HCT116 (cell line): ENCODE measurements around the gene ERC1. TPM values are rescaled to one million over a fixed set of nuclear protein-coding genes. Genes with fewer than 3 reads are reported as not detected.

Experiments used
- ATAC-seq: fragments of 200-7000 bp; cut with Tn5 transposase; 2 replicates; pipeline ENCODE4 v1.9.1; 2020; ENCODE audit warnings: mild to moderate bottlenecking, moderate library complexity
- BruUV-seq: library from RNA; stranded (reverse); fragments of 400-500 nt; replicated peaks from 2 replicates; lab custom pipeline; 2021; lab: Mats Ljungman, UMichigan
- CTCF ChIA-PET: fragments of 300-600 bp; sonication (Branson Sonifier 250); formaldehyde crosslinking; loops from one replicate; lab custom pipeline; 2021; ENCODE audit warnings: antibody characterized with exemption; lab: Charles Lee
- POLR2A ChIA-PET: fragments of 300-600, 350-600 bp; sonication (Branson Sonifier 250); formaldehyde crosslinking; loops from one replicate; lab custom pipeline; 2021; ENCODE audit warnings: antibody characterized with exemption; lab: Charles Lee
- RAD21 ChIA-PET, 2 experiments: fragments of 300-600 bp; sonication (Branson Sonifier 250); formaldehyde crosslinking; loops; one replicate each; lab custom pipeline; 2023; ENCODE audit warnings: low total read pairs in 2 of 2; ENCODE audit not compliant: uncharacterized antibody in 2 of 2, unreplicated experiment in 2 of 2, low non-redundant PET in 1 of 2; lab: Charles Lee
- DNase-seq: peaks from one replicate; pipeline ENCODE4 v3.0.0-alpha.2; 2010; ENCODE audit warnings: low read depth, low spot score
- H2AFZ ChIP-seq: fragments of 200-600 bp; shearing (Covaris generic), sonication (generic); 2 replicates; pipeline ENCODE4 v1.6.1; 2017; ENCODE audit warnings: low read depth, mixed run types, mixed read lengths, antibody characterized with exemption, low read length; ENCODE audit not compliant: poor library complexity, severe bottlenecking
- H3K27ac ChIP-seq: 2 replicates; pipeline ENCODE4 v1.5.1; 2012; ENCODE audit warnings: low read depth, low read length
- H3K27me3 ChIP-seq: fragments of 200-600 bp; sonication (generic); 2 replicates; pipeline ENCODE4 v1.6.1; 2016; ENCODE audit warnings: mixed run types, low read length, mixed read lengths; ENCODE audit not compliant: insufficient read depth
- H3K36me3 ChIP-seq, 2 experiments: fragments of 200-500 bp in 1 of 2; fragments of 200-600 bp in 1 of 2; sonication (Bioruptor generic) in 1 of 2; sonication (generic) in 1 of 2; 2 replicates each; pipeline versions ENCODE4 v1.5.1 to v1.6.1; 2014 to 2016; ENCODE audit warnings: low read length in 2 of 2, inconsistent platforms in 1 of 2, mixed read lengths in 1 of 2, mixed run types in 1 of 2; ENCODE audit not compliant: insufficient read depth in 2 of 2, control insufficient read depth in 1 of 2
- H3K4me1 ChIP-seq, 2 experiments: fragments of 200-600 bp in 1 of 2; sonication (generic) in 1 of 2; 2 replicates each; pipeline versions ENCODE4 v1.5.1 to v1.6.1; 2012 to 2017; ENCODE audit warnings: low read length in 2 of 2, inconsistent platforms in 1 of 2, mild to moderate bottlenecking in 1 of 2, mixed read lengths in 1 of 2, mixed run types in 1 of 2, moderate library complexity in 1 of 2; ENCODE audit not compliant: insufficient read depth in 2 of 2, control insufficient read depth in 1 of 2
- H3K4me2 ChIP-seq: fragments of 200-600 bp; sonication (generic); 2 replicates; pipeline ENCODE4 v1.6.1; 2017; ENCODE audit warnings: mixed run types, low read length, mixed read lengths
- H3K4me3 ChIP-seq, 2 experiments: fragments of 200-600 bp in 1 of 2; sonication (generic) in 1 of 2; replicated peaks in 1 of 2; 2 replicates each; pipeline ENCODE4 v1.5.1; 2011 to 2016; ENCODE audit warnings: low read length in 2 of 2, control low read depth in 1 of 2, low read depth in 1 of 2, mild to moderate bottlenecking in 1 of 2, mixed read lengths in 1 of 2, mixed run types in 1 of 2
- H3K79me2 ChIP-seq: fragments of 200-600 bp; sonication (generic); 2 replicates; pipeline ENCODE4 v1.6.1; 2017; ENCODE audit warnings: mild to moderate bottlenecking, mixed run types, low read length, moderate library complexity, mixed read lengths; ENCODE audit not compliant: insufficient read depth
- H3K9ac ChIP-seq: fragments of 200-600 bp; sonication (generic); 2 replicates; pipeline ENCODE4 v1.6.1; 2016; ENCODE audit warnings: low read length, mixed read lengths
- H3K9me2 ChIP-seq: fragments of 200-600 bp; sonication (generic), shearing (Covaris generic); 2 replicates; pipeline ENCODE4 v1.6.1; 2017; ENCODE audit warnings: mixed run types, mild to moderate bottlenecking, moderate library complexity; ENCODE audit not compliant: insufficient read depth
- H3K9me3 ChIP-seq, 2 experiments: fragments of 200-500 bp in 1 of 2; fragments of 200-600 bp in 1 of 2; sonication (Bioruptor generic) in 1 of 2; sonication (generic) in 1 of 2; 2 replicates each; pipeline ENCODE4 v1.6.1; 2014 to 2017; ENCODE audit warnings: low read length in 2 of 2, mixed read lengths in 2 of 2, inconsistent platforms in 1 of 2, low read depth in 1 of 2, mild to moderate bottlenecking in 1 of 2, mixed run types in 1 of 2, moderate library complexity in 1 of 2; ENCODE audit not compliant: control insufficient read depth in 1 of 2, insufficient read depth in 1 of 2
- H4K20me1 ChIP-seq: fragments of 200-600 bp; sonication (generic), shearing (Covaris generic); 2 replicates; pipeline ENCODE4 v1.6.1; 2017; ENCODE audit warnings: mixed run types, mild to moderate bottlenecking, moderate library complexity; ENCODE audit not compliant: insufficient read depth
- CBX3 ChIP-seq: IDR thresholded peaks from 2 replicates; pipeline ENCODE4 v1.6.1; 2012; ENCODE audit warnings: low read depth
- CEBPB ChIP-seq: IDR thresholded peaks from 2 replicates; pipeline ENCODE4 v1.6.1; 2012; ENCODE audit warnings: low read depth
- EGR1 ChIP-seq: IDR thresholded peaks from 2 replicates; pipeline ENCODE4 v1.6.1; 2012; ENCODE audit warnings: low read depth
- ELF1 ChIP-seq: IDR thresholded peaks from 2 replicates; pipeline ENCODE4 v1.6.1; 2012; ENCODE audit warnings: low read depth, borderline replicate concordance
- EZH2 ChIP-seq: fragments of 200-600 bp; sonication (generic); IDR thresholded peaks from 2 replicates; pipeline ENCODE4 v1.6.1; 2017; ENCODE audit warnings: antibody characterized with exemption, mixed run types
- EZH2phosphoT487 ChIP-seq: fragments of 200-600 bp; IDR thresholded peaks from 2 replicates; pipeline ENCODE4 v1.6.1; 2018; ENCODE audit warnings: antibody characterized with exemption, borderline replicate concordance
- FOSL1 ChIP-seq: IDR thresholded peaks from 2 replicates; pipeline ENCODE4 v1.6.1; 2012; ENCODE audit warnings: low read depth
- POLR2A ChIP-seq: IDR thresholded peaks from 2 replicates; pipeline ENCODE4 v1.7.0; 2011; ENCODE audit warnings: borderline replicate concordance; ENCODE audit not compliant: insufficient read depth, insufficient read length; ENCODE audit errors: extremely low read depth
- POLR2AphosphoS5 ChIP-seq: IDR thresholded peaks from 2 replicates; pipeline ENCODE4 v1.6.1; 2011; ENCODE audit warnings: mild to moderate bottlenecking, low read depth, low read length, moderate library complexity
- RAD21 ChIP-seq: IDR thresholded peaks from 2 replicates; pipeline ENCODE4 v1.6.1; 2012; ENCODE audit warnings: low read depth, mild to moderate bottlenecking
- SIN3A ChIP-seq: IDR thresholded peaks from 2 replicates; pipeline ENCODE4 v1.6.1; 2012; ENCODE audit warnings: low read depth
- SP1 ChIP-seq: IDR thresholded peaks from 2 replicates; pipeline ENCODE4 v1.6.1; 2012; ENCODE audit warnings: low read depth
- SRF ChIP-seq: IDR thresholded peaks from 2 replicates; pipeline ENCODE4 v1.6.1; 2012; ENCODE audit warnings: low read depth
- TCF7L2 ChIP-seq: IDR thresholded peaks from 2 replicates; pipeline ENCODE4 v1.7.0; 2011; ENCODE audit warnings: borderline replicate concordance, inconsistent platforms; ENCODE audit not compliant: insufficient read depth, insufficient read length; ENCODE audit errors: extremely low read depth
- YY1 ChIP-seq: IDR thresholded peaks from 2 replicates; pipeline ENCODE4 v1.6.1; 2011; ENCODE audit warnings: low read length, low read depth, moderate library complexity, mild to moderate bottlenecking; ENCODE audit not compliant: insufficient replicate concordance; ENCODE audit errors: extremely low read depth
- ZFX ChIP-seq: fragments of 450-650 bp; IDR thresholded peaks from 2 replicates; pipeline ENCODE4 v1.6.1; 2017
- ZNF274 ChIP-seq: fragments of 200-500 bp; sonication (Bioruptor generic); IDR thresholded peaks from 2 replicates; pipeline ENCODE4 v1.6.1; 2014; ENCODE audit warnings: mild to moderate bottlenecking, low read depth, low read length, inconsistent platforms
- intact Hi-C: fragments of 100-400 bp; cut with micrococcal nuclease; formaldehyde crosslinking; loops from 2 replicates; pipeline ENCODE4 v1.10.0; 2022
- total RNA-seq: library from RNA; stranded (reverse); gene quantifications from one replicate; pipeline ENCODE4 v1.2.1, GENCODE V29; 2021; ENCODE audit not compliant: unreplicated experiment
- TF ChIP-seq, protein P1 (sequence below): IDR thresholded peaks from 2 replicates; pipeline ENCODE4 v1.6.1; 2012
- TF ChIP-seq, protein P2 (sequence below), 3 experiments: fragments of 200-600 bp in 1 of 3; sonication (generic) in 1 of 3; IDR thresholded peaks in 2 of 3; conservative IDR thresholded peaks in 1 of 3; 2 replicates each; pipeline ENCODE4 v1.5.1; 2012 to 2017; ENCODE audit warnings: low read depth in 2 of 3, low read length in 2 of 3, antibody characterized with exemption in 1 of 3, borderline replicate concordance in 1 of 3, control low read depth in 1 of 3, mild to moderate bottlenecking in 1 of 3, mixed read lengths in 1 of 3, mixed run types in 1 of 3, moderate library complexity in 1 of 3; ENCODE audit not compliant: insufficient read depth in 1 of 3
- TF ChIP-seq, protein P3 (sequence below): IDR thresholded peaks from 2 replicates; pipeline ENCODE4 v1.6.1; 2012; ENCODE audit warnings: low read depth

Gene ERC1
- total RNA-seq, 1 experiment from 2014 or later: 41.9 TPM

DNA sequence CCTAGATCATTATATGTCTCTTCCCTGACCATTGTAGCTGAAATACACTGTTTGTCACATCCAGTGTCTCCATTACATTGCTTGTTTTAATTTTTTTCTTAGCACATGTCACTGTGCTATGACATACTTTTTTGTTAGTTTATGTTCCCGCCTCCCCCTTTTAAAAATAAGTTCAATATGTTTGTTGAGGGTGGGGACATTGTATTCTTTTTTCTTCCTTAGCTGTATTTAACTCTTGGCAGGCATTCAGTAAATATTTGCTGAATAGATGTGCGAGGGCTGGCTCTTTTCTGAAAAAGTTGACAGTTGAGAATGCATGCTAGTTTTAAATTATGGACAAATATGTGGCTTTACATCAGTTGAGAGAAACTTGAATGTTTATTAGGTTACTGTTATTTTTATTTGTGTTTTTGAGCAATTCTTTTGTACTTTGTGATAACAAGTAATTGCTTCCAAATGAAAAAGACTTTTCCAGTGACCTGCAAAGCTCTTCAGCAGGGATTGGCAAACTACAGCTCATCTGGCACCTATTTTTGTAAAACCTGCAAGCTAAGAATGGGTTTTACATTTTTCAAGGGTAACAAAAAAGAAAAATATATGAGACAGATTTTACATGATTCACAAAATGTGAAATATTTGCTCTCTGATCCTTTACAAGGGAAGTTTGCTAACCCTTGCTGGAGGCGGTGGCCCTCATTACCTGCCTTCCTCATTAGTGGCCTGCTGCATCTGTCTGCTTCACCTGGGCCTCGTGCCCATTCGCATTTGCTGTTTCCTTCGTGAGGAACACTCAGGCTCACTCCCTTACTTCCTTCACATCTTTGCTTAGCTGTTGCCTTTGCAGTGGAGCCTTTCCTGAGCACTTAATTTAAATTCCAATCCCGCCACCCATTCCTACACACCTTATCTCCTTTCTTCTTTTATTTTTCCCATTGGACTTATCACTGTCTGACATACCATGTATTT is 229.4 kb downstream of the ERC1 start:
- no peak overlapping the region for H3K9ac ChIP-seq
- H3K27me3 ChIP-seq: no peaks in the 10 kb centered on the region
- no peak overlapping the region for H3K4me3 ChIP-seq
- no peak overlapping the region for H3K27ac ChIP-seq
- no peaks in the 10 kb centered on the region for H3K79me2 ChIP-seq
- H3K9me3 ChIP-seq: no peaks in the 10 kb centered on the region
- no peak for ATAC-seq
- intact Hi-C loops: no loop called here
- H3K36me3 ChIP-seq: no peaks in the 10 kb centered on the region
- no TSS peak for BruUV-seq
- ChIA-PET CTCF (no interaction called here), RAD21 (no interaction called here), POLR2A (no interaction called here)
- H4K20me1 ChIP-seq: no peaks in the 10 kb centered on the region
- no peak for DNase-seq
- H3K4me1 ChIP-seq: peaks cover 8 to 10% of the 10 kb centered on the region in 2 experiments; a peak in 3 of 4 replicates
- H2AFZ ChIP-seq: no peak overlapping the region
- H3K9me2 ChIP-seq: no peaks in the 10 kb centered on the region
- TF ChIP-seq EGR1: no peak
- TF ChIP-seq RAD21: no peak
- no peak for TF ChIP-seq SP1
- TF ChIP-seq, protein P1, sequence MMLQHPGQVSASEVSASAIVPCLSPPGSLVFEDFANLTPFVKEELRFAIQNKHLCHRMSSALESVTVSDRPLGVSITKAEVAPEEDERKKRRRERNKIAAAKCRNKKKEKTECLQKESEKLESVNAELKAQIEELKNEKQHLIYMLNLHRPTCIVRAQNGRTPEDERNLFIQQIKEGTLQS: no peak
- TF ChIP-seq ELF1: no peak
- TF ChIP-seq, protein P2, sequence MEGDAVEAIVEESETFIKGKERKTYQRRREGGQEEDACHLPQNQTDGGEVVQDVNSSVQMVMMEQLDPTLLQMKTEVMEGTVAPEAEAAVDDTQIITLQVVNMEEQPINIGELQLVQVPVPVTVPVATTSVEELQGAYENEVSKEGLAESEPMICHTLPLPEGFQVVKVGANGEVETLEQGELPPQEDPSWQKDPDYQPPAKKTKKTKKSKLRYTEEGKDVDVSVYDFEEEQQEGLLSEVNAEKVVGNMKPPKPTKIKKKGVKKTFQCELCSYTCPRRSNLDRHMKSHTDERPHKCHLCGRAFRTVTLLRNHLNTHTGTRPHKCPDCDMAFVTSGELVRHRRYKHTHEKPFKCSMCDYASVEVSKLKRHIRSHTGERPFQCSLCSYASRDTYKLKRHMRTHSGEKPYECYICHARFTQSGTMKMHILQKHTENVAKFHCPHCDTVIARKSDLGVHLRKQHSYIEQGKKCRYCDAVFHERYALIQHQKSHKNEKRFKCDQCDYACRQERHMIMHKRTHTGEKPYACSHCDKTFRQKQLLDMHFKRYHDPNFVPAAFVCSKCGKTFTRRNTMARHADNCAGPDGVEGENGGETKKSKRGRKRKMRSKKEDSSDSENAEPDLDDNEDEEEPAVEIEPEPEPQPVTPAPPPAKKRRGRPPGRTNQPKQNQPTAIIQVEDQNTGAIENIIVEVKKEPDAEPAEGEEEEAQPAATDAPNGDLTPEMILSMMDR (IDR thresholded peaks at IDR 0.05 in 2 of 3, conservative IDR thresholded peaks at IDR 0.05 in 1 of 3; ENCODE audit: borderline replicate concordance in 1 of 3, insufficient read depth in 1 of 3, low read depth in 2 of 3, low read length in 2 of 3): no peak
- TF ChIP-seq, protein P3, sequence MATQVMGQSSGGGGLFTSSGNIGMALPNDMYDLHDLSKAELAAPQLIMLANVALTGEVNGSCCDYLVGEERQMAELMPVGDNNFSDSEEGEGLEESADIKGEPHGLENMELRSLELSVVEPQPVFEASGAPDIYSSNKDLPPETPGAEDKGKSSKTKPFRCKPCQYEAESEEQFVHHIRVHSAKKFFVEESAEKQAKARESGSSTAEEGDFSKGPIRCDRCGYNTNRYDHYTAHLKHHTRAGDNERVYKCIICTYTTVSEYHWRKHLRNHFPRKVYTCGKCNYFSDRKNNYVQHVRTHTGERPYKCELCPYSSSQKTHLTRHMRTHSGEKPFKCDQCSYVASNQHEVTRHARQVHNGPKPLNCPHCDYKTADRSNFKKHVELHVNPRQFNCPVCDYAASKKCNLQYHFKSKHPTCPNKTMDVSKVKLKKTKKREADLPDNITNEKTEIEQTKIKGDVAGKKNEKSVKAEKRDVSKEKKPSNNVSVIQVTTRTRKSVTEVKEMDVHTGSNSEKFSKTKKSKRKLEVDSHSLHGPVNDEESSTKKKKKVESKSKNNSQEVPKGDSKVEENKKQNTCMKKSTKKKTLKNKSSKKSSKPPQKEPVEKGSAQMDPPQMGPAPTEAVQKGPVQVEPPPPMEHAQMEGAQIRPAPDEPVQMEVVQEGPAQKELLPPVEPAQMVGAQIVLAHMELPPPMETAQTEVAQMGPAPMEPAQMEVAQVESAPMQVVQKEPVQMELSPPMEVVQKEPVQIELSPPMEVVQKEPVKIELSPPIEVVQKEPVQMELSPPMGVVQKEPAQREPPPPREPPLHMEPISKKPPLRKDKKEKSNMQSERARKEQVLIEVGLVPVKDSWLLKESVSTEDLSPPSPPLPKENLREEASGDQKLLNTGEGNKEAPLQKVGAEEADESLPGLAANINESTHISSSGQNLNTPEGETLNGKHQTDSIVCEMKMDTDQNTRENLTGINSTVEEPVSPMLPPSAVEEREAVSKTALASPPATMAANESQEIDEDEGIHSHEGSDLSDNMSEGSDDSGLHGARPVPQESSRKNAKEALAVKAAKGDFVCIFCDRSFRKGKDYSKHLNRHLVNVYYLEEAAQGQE: no peak
- TF ChIP-seq EZH2phosphoT487: no peak
- TF ChIP-seq CEBPB: no peak
- no peak for TF ChIP-seq SRF
- TF ChIP-seq ZNF274: no peak
- TF ChIP-seq TCF7L2: no peak
- TF ChIP-seq CBX3: no peak
- TF ChIP-seq YY1: no peak
- TF ChIP-seq EZH2: no peak
- no peak for TF ChIP-seq SIN3A
- TF ChIP-seq POLR2A: no peak
- no peak for TF ChIP-seq ZFX
- TF ChIP-seq POLR2AphosphoS5: no peak
- no peak for TF ChIP-seq FOSL1
- H3K4me2 ChIP-seq: no peak overlapping the region
